Activated gamma-delta T cell (primary cell): ENCODE results near the gene LZTS2.
"Not testable (repeated sequence)": the region's sequence is repeated elsewhere in the genome, so short reads cannot be mapped to it uniquely, and the experiment has no call there.

ENCODE experiments used
- DNase-seq: peaks from one replicate; lab custom pipeline; 2025; lab: John Stamatoyannopoulos, UW

Gene LZTS2

DNA sequence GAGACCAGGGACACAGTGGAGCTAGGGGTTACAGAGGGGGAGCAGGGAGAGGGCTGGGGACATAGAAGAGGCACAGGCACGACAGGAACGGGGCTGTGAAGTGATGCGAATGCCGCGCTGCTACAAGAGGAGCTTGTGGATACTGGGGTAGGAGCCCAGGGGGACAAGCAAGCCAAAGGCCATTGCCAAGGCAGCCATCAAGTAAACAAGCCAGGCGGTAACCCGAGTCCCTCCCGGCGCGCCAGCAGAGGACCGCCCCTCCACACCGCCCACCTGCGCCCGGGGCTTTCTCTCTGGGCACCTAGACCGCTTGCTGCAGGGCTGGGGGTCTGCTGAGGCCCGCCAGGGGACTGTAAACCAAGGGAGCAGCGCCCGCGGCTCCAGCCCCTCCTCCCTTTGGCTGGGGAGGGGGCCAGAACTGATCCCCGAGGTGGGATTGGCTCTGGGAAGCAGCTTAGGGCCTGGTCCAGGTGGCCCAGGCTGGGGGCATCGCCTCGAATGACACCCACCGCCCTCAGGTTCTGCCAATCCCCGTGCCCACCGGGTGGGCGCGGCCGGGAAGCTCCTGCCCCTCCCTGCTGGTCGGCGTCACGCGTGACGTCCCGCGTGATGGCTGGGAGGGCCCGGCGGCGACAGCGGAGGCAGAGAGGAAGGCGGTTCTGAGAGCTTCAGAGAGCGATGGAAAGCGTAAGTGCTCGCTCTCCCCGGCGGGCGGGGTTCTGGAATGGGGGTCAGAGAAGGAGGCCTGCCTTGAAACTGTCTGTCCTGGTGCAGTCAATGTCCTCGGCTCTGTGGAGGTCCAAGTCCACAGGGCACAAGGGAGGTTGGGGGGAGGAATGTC lies 32.4 kb downstream of the LZTS2 start:
- peak; percentile 78 for DNase-seq

DNA sequence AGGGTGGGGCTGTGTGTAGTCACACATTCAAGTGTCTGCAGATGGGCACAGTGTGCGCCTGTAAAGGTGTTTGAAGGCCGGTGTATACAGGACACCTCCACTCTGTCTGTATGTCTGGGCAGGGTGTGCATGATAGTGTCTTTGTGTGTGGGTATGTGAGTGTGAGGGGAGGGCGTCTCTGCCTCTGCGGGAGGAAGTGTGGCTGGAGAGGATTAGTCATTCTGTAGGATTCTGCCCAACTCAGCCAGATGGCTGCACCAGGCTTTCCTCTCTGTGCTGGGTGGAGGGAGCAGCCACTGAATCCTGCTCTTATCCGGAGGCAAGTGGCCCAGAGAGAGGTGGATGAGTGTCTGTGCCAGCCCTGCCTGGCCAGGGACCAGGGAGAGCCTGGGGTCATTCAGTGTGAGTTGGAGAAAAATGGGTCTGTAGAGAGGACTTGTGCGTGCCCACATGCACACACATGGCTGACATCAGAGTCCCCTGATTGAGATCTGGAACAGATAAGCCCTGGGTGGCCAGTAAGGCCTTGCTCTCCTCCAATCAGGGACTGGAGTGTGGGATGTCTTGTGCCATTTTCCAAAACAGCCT lies 33.1 kb downstream of the LZTS2 start:
- DNase-seq: no peak

DNA sequence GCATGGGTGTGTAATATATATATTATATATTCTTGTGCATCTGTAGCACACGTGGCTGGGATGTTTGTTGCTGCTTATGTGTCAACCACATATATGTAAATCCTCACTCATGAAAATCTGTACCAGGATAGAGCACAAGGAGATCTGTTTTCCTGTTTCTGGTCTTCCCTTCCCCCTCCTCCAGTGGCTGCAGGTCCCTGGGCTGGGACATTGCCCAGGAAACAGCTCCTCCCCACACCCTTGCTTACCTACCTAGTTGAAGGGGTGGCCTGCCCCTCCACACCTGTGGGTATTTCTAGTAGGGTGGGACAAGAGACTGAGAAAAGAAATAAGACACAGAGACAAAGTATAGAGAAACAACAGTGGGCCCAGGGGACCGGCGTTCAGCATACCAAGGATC lies 33.7 kb downstream of the LZTS2 start:
- no peak for DNase-seq

DNA sequence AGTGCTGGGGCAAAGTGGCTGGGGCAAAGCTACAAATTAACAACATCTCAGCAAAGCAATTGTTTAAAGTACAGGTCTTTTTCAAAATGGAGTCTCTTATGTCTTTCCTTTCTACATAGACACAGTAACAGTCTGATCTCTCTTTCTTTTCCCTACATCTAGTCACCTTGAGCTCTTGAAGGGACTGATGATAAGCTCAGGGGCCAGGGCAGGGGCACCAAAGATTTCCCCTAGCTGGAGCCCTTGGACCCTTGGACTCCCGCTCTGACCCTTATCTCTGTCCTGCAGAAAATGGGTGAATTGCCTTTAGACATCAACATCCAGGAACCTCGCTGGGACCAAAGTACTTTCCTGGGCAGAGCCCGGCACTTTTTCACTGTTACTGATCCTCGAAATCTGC lies 34.8 kb downstream of the LZTS2 start:
- not testable (repeated sequence) for DNase-seq

DNA sequence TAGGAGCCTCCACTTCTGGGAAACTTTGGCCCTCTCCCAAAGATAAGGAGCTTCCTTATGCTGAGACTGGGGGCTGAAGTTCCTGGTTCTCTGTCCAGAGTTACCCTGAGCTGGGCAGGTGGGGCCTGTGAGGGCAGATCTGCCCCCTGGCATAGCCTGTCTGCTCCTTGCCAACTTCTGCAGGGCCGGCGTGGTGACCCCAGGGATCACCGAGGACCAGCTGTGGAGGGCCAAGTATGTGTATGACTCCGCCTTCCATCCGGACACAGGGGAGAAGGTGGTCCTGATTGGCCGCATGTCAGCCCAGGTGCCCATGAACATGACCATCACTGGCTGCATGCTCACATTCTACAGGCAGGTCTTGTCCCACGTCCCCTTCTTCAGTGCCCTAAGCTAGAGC lies 35.7 kb downstream of the LZTS2 start:
- no peak for DNase-seq

DNA sequence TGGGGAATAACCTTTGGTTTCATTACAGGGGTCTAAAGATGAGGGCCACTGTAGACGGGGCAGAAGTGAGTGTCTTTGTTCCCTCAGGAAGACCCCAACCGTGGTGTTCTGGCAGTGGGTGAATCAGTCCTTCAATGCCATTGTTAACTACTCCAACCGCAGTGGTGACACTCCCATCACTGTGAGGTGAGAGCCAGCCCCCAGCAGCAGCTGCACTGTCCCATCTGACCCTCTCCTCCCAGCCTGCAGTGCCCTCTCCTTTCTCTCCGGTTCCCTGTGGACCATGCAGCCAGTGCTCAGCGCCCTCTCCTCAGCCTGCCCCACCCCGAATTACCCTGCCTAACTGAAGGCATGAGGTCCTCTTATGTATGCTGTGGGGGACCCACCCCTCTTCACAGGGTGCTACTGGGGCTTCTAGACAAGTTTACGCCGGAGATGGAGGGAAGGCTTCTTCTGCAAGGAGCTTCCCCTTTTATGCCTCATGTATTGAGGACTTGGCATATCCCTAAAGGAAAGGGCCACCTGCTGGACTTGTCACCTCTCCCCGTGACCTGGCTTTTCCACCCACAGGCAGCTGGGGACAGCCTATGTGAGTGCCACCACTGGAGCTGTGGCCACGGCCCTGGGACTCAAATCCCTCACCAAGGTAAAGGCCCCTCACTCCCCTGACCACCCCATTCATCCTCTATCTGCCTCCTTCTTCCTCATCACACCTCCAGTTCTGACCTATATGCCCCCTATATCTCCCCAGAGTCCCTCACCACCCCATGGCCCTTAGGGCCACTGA lies 36.5 kb downstream of the LZTS2 start:
- DNase-seq: no peak

DNA sequence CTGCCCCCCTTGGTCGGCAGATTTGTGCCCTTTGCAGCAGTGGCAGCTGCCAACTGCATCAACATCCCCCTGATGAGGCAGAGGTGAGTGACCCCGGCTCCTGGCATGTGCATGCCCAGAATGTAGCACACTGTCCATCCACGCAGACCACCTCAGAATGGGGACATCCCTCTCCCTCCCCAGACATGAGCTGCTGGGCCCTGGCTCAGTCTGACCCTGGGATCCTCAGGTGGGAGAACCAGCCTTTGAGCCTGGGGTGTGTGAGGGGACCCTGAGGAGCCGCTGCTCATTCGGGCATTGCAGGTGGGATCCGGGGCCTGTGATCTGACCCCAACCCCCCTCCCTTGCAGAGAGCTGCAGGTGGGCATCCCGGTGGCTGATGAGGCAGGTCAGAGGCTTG lies 37.1 kb downstream of the LZTS2 start:
- DNase-seq: no peak

DNA sequence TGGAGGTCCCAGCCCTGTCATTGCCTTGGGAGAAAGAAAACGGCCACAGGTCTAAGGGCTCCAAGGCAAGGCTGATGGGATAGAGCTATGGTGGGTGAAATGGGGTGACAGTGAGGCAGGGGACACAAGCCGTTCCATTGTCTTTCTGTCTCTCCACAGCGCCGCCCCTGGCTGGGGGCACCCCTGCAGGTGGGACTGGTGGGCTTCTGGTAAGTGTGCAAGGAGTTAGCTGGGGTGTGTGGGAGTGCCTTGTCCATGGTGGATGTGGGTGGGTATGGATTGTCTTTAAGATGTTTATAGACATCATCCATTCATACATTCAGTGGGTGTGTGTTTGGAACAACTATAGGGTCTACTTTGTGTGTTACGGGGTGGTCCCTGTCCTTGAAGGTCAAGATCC lies 38.9 kb downstream of the LZTS2 start:
- no peak for DNase-seq

DNA sequence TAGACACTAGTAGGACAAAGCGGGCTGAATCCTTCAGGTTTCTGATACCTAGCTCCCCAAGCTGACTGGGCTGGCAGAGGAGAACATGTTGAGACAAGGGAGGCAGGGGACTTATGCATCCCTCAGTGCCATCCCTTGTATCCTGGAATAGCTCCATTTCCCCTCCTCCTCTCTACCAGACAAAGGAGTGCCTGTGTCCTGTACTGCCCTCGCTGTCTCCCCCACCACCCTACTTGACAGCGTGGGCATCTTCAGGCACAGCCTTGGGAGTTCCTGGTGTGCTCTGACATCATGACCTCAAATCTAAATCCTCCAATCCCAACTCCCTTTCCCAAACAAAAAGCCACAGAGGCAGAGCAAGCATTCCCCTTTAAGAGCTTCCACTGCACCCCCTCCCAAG lies 40.5 kb downstream of the LZTS2 start:
- no peak for DNase-seq

DNA sequence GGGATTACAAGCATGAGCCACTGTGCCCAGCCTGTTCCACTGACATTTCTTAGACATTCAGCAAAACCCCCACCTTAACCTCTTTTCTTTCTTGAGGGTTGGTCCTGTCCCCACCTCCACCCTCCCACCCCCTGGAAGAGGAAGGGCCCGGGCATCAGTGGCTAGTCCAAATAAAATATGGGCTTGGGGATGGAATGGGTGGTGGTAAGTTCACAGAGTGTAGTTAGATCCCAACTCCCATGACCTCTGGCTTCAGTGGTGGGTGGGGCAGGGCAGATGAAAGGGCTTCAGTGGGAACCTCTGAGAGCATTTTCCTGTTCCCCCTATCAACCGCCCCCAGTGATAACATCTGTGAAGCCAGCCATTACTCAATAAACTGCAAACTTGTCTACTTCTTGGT lies 41.2 kb downstream of the LZTS2 start:
- DNase-seq: no peak

DNA sequence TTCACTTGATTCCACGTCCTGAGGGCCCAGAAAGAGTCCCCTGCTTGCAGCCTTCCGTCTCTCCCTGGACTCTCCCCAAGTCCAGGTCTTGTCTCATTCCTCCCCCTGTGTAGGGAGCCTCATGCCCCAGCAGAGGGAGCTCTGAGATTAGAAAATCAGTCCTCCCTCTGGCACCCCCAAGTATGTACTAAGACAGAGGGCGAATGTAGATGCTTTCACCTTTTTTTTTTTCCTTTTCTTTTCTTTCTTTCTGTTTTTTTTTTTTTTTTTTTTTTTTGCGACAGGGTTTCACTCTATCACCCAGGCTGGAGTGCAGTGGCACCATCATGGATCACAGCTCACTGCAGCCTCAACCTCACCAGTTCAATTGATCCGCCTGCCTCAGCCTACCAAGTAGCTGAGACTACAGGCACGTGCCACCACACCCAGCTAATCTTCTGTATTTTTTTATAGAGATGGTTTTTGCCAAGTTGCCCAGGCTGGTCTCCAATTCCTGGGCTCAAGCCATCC lies 41.7 kb downstream of the LZTS2 start:
- no peak for DNase-seq

DNA sequence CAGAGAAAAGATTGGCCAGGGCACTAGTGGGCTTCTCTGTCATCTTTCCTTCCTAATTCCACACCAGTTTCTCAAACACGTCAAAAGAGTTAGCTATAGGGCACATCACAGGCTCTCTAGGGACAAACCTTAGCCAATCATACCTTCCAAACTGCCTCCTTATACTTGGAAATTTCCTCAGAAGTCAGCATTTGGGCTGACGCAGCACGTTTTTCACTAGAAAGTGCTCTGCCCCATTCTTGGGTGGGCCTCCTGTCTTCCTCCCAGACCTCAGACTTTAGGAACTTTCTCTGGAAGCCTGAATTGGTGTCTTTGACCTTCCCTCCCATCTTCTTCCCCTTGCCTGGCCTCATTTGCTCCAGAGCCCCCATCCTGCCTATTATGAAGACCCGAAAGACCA lies 42.5 kb downstream of the LZTS2 start:
- no peak for DNase-seq

DNA sequence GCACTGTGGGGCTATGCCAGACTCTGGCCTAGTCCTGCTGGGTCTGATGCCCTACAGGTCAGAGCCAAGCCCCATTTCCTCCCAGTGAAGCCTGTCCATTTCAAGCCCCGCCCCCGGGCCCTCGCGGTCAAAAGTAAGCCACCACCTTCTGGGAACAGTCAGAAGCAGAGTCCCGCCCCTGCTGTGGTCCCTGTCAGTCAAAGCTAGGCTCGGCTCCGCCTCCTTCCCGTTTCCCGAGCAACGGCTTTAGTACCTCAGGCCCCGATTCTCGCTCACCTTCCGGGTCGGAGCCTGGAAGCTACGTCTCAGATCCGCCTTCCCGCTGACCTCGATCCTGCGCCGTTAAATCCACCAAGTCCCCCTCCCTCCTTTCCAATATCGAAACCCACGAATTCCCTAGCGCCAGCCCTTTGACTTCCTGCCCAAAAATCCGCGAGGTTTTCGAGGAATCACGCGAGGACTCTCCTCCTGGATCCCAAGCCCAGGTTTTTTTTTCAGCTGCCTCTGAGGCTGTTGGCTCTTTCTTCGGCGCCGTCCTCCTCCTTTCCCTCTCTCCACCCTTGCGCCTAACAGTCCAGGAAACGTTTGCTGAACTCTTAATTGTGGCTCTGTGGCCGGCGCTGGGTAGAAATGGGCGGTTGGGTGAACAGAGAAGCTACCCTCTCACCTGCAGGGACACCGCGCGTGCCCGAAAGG lies 43.2 kb downstream of the LZTS2 start:
- peak; percentile 27 for DNase-seq

DNA sequence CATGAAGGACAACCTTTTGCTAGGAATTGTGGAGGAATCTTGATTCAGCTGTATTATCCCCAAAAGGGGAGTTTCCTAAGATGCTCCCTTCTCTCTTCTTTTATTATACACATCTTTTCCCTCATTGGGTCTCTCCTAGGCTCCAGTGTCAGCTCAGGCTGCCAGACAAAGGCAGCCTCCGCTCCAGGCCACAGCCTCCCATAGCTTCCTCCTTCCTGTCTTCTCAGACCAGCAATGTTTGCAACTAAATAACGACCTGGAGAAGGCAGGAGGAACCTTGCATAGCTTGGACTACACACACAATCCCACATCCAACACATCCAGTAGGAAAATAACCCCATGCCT lies 43.7 kb downstream of the LZTS2 start:
- no peak for DNase-seq

DNA sequence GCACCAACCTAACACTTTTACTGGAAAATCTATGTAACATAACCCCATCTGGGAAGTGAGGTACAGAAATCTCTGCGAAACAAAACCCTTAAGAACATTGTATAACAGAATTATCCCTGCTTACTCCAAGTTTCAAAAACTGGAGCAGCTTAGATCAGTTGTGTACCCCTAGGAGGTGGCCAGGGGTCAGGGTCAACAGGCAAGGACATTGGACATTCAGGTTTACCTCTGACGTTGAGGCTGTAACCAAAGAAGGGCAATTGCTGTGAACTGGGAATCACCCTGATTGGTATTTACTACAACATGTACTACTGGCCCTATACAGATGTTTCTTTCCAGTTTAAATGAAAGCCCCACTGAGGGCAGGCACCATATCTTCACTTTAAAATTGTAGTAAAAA lies 44.5 kb downstream of the LZTS2 start:
- DNase-seq: no peak

DNA sequence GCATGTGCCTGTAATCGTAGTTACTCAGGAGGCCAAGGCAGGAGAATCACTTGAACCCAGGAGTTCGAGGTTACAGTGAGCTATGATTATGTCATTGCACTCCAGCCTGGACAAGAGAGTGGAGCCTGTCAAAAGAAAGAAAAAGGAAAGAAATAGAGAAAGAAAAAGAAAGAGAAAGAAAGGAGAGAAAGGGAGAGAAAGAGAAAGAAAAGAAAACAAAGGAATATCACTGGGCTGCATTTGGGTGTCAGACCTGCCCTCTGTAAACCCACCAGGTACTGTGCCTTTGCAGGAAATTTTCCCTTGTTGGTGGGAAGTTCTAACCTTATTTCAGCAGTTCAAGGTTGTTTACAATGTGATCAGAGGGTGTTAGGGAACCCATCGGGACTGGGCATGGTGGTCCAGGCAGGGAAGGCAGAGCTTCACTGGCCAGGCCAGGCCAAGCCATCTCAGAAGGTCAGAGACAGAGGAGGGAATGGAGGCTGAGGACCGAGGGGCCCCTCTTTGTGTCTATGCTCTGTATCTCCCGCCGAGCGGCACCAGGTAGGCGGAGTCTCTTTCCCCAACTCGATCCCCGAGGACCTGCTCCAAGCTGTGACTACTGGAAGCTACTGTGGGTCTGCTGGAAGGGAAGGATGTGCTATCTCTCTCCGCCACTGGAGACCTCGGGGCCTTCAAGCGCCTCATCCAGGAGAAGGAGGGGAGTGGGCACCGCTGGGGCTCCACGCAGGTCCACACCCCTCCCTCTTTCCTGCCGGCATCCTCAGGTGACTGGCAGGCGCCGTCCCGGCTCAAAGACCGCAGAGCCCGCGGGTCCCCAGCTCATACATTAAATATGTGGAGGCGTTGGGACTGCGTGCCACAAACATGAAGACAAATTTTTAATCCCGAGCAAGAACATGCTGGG lies 47.0 kb downstream of the LZTS2 start:
- DNase-seq: no peak

DNA sequence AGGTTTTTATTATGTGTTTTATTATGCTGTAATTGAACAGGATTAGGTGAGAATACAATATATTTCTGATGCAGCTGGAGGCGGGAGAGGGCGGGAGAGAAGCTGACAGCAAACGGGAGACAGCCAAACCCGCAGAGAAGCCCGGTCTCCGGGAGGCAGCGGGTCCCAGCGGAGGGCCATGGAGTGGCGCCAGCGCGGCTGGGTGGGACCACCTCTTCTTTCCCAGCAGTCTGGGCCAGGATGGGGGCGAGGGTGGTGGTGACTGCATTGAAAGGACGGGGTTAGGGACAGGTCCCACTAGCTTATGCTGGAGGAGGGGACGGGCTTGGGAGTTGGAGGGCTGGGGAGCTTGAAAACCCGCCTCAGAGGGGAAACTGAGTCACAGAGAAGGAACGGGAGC lies 47.7 kb downstream of the LZTS2 start:
- DNase-seq: no peak

DNA sequence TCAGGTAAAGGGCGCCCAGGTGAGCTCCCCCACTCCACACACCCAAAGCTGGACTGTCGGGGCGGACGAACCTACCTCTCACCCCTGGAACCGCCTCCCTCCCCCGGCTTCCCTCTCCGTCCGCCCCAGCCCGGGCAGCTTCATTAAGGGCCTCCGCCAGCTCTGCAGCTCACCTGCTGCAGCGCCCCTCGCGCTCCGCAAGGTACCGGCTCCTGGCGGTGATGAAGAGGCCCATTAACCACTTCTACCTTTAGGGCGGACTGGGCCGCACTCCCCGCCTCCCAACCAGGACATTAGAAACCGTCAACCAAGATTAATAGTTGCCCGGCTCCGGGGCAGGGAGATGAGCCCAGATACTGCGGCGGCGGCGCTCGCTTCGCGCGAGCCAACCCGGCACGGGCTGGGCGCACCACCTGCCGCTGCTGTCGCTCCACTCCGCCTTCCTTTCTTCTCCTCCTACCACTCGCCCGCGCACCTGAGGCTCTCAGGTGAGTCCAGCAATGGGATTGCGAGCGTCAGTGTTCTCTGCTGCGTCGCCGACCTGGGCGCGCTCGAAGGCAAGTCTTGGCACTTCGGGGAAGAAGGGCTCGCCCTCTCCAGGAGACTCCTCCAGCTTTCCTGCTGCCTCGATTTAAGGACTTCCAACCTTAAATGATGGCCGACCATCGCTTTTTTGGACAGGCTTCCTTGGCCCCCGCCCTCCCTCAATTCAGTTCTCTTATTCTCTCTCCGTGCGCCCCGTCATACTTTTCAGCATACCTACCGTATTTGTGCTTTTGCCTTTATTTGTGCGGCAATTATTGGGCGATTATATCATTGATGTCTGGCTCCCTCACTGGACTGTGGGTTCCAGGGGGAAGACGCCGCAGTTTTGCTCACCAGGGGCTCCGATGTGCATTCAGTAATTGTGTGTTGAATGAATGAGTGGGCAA lies 48.6 kb downstream of the LZTS2 start:
- no peak for DNase-seq

DNA sequence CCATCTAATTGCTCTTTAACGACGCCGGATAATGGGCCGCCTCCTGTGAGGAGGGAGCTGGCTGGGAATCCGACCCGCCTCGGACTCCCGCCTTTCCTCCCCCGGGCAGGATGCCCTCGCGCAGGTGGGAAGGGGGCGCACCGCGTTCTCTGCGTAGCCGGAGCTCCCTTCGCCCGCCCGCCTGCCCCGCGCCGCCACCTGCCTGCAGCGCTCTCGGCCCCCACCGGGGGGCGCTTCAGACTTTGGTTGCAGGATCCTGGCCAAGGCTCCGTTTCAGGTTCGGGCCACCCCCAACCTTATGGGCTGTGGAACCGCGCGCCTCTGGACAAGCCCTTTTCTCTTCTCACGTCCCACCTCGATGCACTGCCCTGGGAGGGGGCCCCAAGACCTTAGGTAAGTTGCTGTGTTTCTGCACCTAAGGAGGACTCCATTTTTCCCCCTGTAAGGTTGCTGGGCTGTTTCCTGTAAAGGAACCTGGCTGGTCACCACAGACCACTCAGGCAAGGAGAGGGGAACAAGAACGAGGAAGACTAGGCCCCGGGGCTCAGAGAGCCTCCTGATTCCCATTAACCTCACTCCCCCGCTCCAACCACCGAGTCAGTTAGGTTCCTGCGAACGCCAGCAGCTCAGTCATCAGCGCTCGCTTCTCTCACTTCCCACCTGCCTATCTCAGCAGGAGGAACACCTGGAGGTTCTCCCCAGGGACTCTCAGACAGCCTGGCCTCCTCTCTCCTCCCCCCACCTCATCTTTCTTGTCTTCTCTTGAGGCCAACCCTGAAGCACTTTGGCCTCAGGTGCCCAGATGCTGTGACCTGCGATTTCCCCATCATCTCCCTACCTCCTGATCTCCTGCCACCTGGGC lies 50.8 kb downstream of the LZTS2 start:
- peak; percentile 48 for DNase-seq
